ENCODE results near the gene PLCD4. TPM values are rescaled to one million over a fixed set of nuclear protein-coding genes. Genes with fewer than 3 reads are reported as not detected.

The PLCD4 gene
- total RNA-seq, 3 donors from 2014 or later, result 1.2 to 41.2 (median 2.2) TPM

DNA sequence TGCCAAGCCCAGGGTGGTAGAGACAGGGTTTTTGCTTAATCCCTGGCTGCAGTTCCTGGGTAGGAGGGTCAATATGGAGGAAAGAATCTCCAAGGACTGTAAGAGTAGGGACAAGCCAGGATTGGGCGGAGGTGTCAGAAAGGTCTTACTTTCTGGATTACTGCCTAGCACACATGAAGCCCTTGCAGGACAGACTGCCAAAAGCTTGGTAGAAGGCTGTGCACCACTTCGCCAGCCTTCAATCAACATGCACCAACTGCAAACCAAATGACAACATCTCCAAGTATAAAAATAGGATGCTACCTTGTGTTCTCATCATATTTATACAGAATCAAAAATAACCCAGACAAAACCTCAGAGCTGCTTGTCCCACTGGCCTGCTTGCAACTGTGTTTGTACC is 48.1 kb downstream of the PLCD4 start:
- ATAC-seq (no peak), DNase-seq (no peak)
- H3K4me1 ChIP-seq (ENCODE audit: low read depth), result peaks cover 3% of the 10 kb centered on the region
- H3K4me3 ChIP-seq, result no peak overlapping the region
- intact Hi-C loops (cut with DNase I, micrococcal nuclease), result no loop called here
- H3K36me3 ChIP-seq (ENCODE audit: low read depth), result no peaks in the 10 kb centered on the region
- TF ChIP-seq, protein P1, sequence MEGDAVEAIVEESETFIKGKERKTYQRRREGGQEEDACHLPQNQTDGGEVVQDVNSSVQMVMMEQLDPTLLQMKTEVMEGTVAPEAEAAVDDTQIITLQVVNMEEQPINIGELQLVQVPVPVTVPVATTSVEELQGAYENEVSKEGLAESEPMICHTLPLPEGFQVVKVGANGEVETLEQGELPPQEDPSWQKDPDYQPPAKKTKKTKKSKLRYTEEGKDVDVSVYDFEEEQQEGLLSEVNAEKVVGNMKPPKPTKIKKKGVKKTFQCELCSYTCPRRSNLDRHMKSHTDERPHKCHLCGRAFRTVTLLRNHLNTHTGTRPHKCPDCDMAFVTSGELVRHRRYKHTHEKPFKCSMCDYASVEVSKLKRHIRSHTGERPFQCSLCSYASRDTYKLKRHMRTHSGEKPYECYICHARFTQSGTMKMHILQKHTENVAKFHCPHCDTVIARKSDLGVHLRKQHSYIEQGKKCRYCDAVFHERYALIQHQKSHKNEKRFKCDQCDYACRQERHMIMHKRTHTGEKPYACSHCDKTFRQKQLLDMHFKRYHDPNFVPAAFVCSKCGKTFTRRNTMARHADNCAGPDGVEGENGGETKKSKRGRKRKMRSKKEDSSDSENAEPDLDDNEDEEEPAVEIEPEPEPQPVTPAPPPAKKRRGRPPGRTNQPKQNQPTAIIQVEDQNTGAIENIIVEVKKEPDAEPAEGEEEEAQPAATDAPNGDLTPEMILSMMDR (IDR thresholded peaks at IDR 0.05), result no peak
- H3K9me3 ChIP-seq, result no peaks in the 10 kb centered on the region

DNA sequence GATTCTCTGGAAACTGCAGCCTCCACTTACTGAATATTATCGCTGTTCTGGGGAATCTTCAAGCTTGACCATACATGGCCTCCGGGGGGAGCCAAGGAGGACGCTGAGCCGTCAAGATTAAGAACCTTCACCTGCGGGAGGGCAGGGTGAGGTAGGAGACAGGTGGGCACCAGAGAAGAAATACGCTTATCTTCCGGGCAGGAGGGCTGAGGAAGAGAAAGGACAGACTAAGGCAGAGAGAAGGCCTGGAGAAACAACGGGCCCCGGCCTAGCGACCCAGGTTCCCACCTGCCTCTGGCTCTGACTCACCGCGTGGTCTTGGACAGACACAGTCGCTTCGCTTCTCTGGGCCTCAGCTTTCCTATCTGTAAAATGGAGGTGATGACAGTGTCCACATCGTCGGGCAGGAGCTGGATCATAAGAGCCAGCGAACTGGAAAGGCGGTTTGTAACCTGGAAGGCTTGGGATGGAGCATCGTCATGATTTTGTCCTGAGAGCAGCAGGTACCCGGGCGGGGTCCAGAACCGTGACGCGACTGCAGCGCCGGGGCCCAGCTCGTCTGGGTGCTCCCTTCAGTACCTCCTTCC is 51.1 kb downstream of the PLCD4 start:
- peaks cover 3% of the 10 kb centered on the region for H3K4me1 ChIP-seq (ENCODE audit: low read depth)
- DNase-seq (peak in 2 of 3 donors; percentile 63 to 71), ATAC-seq (peak; percentile 66)
- peaks cover under 1% of the 10 kb centered on the region for H3K36me3 ChIP-seq (ENCODE audit: low read depth)
- H3K9me3 ChIP-seq, result no peaks in the 10 kb centered on the region
- TF ChIP-seq, protein P1 (IDR thresholded peaks at IDR 0.05), result peak; percentile 22
- peak overlapping the region; percentile 60 for H3K4me3 ChIP-seq
- intact Hi-C loops (cut with DNase I, micrococcal nuclease), result no loop called here

DNA sequence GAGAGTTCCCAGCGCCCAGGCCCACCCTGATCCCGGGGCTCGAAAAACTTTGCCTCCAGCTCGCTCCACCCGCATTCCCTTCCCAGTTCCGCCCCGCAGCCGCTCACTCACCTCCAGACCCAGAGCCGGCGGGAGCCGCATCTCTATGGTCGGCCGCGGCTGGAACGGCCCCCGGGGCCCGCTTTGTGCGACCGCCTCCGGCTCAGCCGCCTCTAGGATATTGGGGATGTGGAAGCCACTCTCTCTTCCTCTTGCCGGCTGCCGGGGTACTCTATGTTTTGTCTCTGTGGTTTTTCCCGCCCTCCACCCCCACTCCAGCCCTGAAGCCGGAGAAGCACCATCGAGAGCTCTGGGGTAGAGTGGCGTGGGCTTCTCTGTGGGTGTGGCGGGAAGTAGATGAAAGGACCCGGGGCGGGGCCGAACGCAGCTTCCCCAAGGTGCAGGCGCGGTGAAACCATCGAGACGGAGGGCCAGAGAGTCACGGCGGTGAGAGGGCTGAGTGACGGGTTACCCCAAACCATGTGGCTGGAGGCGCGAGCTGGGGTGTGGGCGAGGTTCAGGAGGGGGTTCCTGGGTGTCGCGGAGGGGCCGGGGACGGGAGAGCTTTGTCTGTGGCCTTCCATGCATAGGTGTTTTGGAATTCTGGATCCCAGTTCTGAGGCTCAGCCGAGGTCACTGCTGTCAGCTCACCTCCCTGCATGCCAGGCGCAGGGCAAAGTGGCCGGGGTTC is 51.7 kb downstream of the PLCD4 start, which contains the start of the genes BCS1L and ZNF142:
Gene BCS1L (plus strand): TSS at position 426 of the 730 bp plus-strand sequence. CDS start 1,305 bp downstream, outside the sequence.
Gene ZNF142 (minus strand): TSS at position 366 of the 730 bp plus-strand sequence. CDS start 3,194 bp downstream, outside the sequence.
- H3K36me3 ChIP-seq (ENCODE audit: low read depth), result peaks cover 6% of the 10 kb centered on the region

DNA sequence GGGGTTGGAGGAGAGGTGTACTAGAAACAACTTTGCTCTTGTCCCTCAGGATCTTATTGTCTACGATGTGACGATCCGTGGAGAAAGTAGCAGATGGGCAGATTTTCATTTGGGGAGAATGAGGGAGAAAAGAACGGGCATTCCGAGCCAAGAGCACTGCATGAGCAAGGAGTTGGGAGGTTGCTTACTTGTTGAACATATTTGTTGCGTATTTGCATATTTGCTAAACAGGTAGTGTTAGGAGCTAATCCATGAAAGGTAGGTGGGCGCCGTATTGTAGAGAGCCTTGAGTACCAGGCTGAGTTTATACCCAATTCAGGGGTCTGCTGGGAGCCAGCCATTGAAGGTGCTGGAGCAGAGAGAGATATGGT is 52.3 kb downstream of the PLCD4 start:
- H3K9me3 ChIP-seq, result no peaks in the 10 kb centered on the region
- no peak for DNase-seq
- H3K4me1 ChIP-seq (ENCODE audit: low read depth), result peaks cover 3% of the 10 kb centered on the region
- TF ChIP-seq, protein P1 (IDR thresholded peaks at IDR 0.05), result no peak
- intact Hi-C loops (cut with DNase I, micrococcal nuclease), result no loop called here
- ATAC-seq, result no peak
- H3K4me3 ChIP-seq, result peak overlapping the region; percentile 60
- H3K36me3 ChIP-seq (ENCODE audit: low read depth), result peaks cover 11% of the 10 kb centered on the region

More for the DNA sequence above, 51.7 kb downstream of the PLCD4 start, which contains the start of the genes BCS1L and ZNF142:
- intact Hi-C loops (cut with DNase I, micrococcal nuclease), result no loop called here
- ATAC-seq (peak; percentile 98), DNase-seq (peak; percentile 95 to 98 (median 95))
- Histone ChIP-seq H3K4me3 (peak within 1 kb of the TSS; percentile 60), H3K9me3 (no peaks in the 10 kb centered on the region), H3K4me1 (ENCODE audit: low read depth) (peaks cover 3% of the 10 kb centered on the region)
- TF ChIP-seq, protein P1 (IDR thresholded peaks at IDR 0.05), result no peak

DNA sequence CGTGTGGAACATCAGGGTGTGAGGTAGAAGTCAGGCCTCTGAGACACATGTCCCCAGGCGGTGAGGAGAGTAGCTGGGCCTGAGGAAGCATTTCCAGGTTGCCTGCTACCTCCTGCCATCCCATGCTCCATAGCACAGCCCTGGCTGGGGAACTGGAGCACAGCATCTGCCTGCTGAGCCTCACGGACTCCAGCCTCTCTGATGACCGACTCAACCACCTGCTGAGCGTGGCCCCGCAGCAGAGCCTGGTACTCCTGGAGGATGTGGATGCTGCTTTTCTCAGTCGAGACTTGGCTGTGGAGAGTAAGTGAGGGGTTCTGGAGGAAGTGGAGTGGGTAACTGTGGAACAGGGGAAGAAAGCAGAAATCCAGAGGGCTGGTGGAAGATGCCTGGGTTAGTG is 54.7 kb downstream of the PLCD4 start:
- intact Hi-C loops (cut with DNase I, micrococcal nuclease), result no loop called here
- H3K4me1 ChIP-seq (ENCODE audit: low read depth), result peaks cover 3% of the 10 kb centered on the region
- DNase-seq, result no peak
- TF ChIP-seq, protein P1 (IDR thresholded peaks at IDR 0.05), result no peak
- no peak for ATAC-seq
- peaks cover 20% of the 10 kb centered on the region for H3K36me3 ChIP-seq (ENCODE audit: low read depth)
- H3K4me3 ChIP-seq, result no peak overlapping the region
- no peaks in the 10 kb centered on the region for H3K9me3 ChIP-seq

Data from mucosa of descending colon (tissue), 3 donors.